Measurements from ENCODE around the gene P2RX3. TPM values are rescaled to one million over a fixed set of nuclear protein-coding genes. Genes with fewer than 3 reads are reported as not detected.
A peak's percentile ranks its signal among the peaks of the same experiment; 100 is the strongest.

Gene P2RX3
- total RNA-seq, 4 donors from 2014 or later, result not detected

GRCh38 chr11:57322256-57323166 lies 15.6 kb upstream of the P2RX3 start:
- ATAC-seq (ENCODE audit: low FRiP score) (peak; percentile 55), DNase-seq (ENCODE audit: low spot score) (peak; percentile 69)
- TF ChIP-seq CTCF (IDR thresholded peaks at IDR 0.05), result no peak

- DNase-seq (ENCODE audit: low spot score) (no peak), ATAC-seq (ENCODE audit: low FRiP score) (no peak)
- no peak for TF ChIP-seq CTCF (IDR thresholded peaks at IDR 0.05)
Measured at GRCh38 chr11:57323167-57323854, 14.8 kb upstream of the P2RX3 start.

- ATAC-seq (ENCODE audit: low FRiP score), result no peak
- TF ChIP-seq CTCF (IDR thresholded peaks at IDR 0.05), result no peak
- DNase-seq (ENCODE audit: low spot score), result no peak
Measured at GRCh38 chr11:57323855-57324153, 14.3 kb upstream of the P2RX3 start.

GRCh38 chr11:57324154-57324885 lies 13.8 kb upstream of the P2RX3 start:
- DNase-seq (ENCODE audit: low spot score) (no peak), ATAC-seq (ENCODE audit: low FRiP score) (peak; percentile 0)
- TF ChIP-seq CTCF (IDR thresholded peaks at IDR 0.05), result no peak

GRCh38 chr11:57324886-57325734 lies 13.0 kb upstream of the P2RX3 start, which contains the start of gene TNKS1BP1:
Gene TNKS1BP1, minus strand, starts transcription at chr11:57324952. Its CDS starts 3,067 bp downstream, at chr11:57321885.
- no peak for TF ChIP-seq CTCF (IDR thresholded peaks at IDR 0.05)
- peak; percentile 87 for DNase-seq (ENCODE audit: low spot score)
- ATAC-seq (ENCODE audit: low FRiP score), result peak; percentile 79

- DNase-seq (ENCODE audit: low spot score) (no peak), ATAC-seq (ENCODE audit: low FRiP score) (peak; percentile 56)
Measured at GRCh38 chr11:57325735-57326048, 12.5 kb upstream of the P2RX3 start.

More at GRCh38 chr11:57325735-57326048, 12.5 kb upstream of the P2RX3 start:
- no peak for TF ChIP-seq CTCF (IDR thresholded peaks at IDR 0.05)
